Measurements from ENCODE around the gene GINM1.

The GINM1 gene, protein sequence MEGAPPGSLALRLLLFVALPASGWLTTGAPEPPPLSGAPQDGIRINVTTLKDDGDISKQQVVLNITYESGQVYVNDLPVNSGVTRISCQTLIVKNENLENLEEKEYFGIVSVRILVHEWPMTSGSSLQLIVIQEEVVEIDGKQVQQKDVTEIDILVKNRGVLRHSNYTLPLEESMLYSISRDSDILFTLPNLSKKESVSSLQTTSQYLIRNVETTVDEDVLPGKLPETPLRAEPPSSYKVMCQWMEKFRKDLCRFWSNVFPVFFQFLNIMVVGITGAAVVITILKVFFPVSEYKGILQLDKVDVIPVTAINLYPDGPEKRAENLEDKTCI

GRCh38 chr6:149565527-149566409 is at the start of gene GINM1:
GINM1 (plus strand) TSS chr6:149566375; CDS start chr6:149566415, 40 bp downstream.
- Mint-ChIP-seq H3K9me3 (no peaks in the 10 kb centered on the region), H3K36me3 (no peaks in the 10 kb centered on the region)

GRCh38 chr6:149529650-149530049 is 36.5 kb upstream of the GINM1 start:
- peaks cover 100% of the 10 kb centered on the region for H3K36me3 Mint-ChIP-seq
- no peak for ATAC-seq
- H3K9me3 Mint-ChIP-seq = no peaks in the 10 kb centered on the region
- H3K4me1 Mint-ChIP-seq = peaks cover 14% of the 10 kb centered on the region
- H3K27ac Mint-ChIP-seq = no peak overlapping the region
- H3K4me3 Mint-ChIP-seq = no peak overlapping the region
- no peak for DNase-seq (ENCODE audit: low spot score in 2 of 2)

More at GRCh38 chr6:149565527-149566409, at the start of gene GINM1:
- Mint-ChIP-seq H3K4me1 (peaks cover 8% of the 10 kb centered on the region), H3K27ac (peak within 1 kb of the TSS; percentile 87), H3K4me3 (peak within 1 kb of the TSS; percentile 89)
- ATAC-seq (peak; percentile 91), DNase-seq (ENCODE audit: low spot score in 2 of 2) (peak; percentile 96 to 98)

- Mint-ChIP-seq H3K4me3 (no peak overlapping the region), H3K4me1 (peaks cover 7% of the 10 kb centered on the region), H3K36me3 (peaks cover 100% of the 10 kb centered on the region), H3K27ac (no peak overlapping the region), H3K9me3 (no peaks in the 10 kb centered on the region)
- ATAC-seq (peak; percentile 63), DNase-seq (ENCODE audit: low spot score in 2 of 2) (no peak)
Observed at GRCh38 chr6:149534742-149535141, 31.4 kb upstream of the GINM1 start.

DNA sequence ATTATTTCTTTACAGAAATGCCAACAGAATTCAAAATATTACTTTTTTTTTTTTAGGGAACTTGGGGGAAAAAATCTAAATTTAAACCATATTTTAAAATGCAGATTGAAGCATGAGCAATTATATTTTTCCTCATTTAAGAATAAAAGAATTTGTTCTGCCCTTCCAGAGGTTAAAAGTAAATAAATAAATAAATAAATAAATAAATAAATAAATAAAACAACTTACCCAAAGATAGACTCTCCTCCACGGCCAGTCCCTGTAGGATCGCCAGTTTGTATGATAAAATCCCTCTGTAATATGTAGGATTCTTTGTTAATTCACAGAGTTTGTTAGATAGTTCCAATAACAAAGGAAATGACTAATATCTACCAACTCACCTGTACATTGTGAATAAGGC is 25.0 kb upstream of the GINM1 start:
- H3K4me1 Mint-ChIP-seq = peaks cover 28% of the 10 kb centered on the region
- no peak for DNase-seq (ENCODE audit: low spot score in 2 of 2)

DNA sequence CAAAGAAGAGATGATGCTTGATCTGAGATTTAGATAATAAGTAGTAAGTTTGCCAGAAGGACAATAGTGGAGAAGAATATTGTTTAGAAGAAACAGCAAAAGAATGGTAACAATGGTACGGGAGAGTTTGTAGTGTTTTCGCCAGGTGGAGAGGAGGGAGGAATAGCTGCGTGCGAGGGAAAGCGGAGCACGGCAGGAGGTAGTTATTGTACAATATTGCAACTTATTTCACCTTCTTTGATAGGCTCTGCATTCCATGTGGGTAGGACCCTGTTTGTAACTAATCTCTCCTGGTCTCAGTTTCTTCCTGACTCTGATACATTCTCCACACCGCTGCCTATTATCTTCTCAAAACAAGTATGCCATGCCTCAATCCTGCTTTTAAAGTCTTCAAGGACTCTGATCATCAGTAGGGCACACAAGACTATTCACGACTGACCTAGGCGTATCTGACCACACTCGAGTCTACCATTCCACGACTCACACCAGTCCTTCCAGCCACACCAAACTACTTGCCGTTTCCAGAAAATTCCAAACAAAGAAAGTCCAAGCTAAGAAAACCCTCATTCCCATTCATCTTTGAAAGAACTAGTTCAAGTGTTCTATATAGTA is 21.4 kb upstream of the GINM1 start:
- ATAC-seq (no peak), DNase-seq (ENCODE audit: low spot score in 2 of 2) (no peak)
- peaks cover 33% of the 10 kb centered on the region for H3K36me3 Mint-ChIP-seq
- peak overlapping the region; percentile 92 for H3K4me3 Mint-ChIP-seq
- H3K27ac Mint-ChIP-seq = peak overlapping the region; percentile 99
- H3K9me3 Mint-ChIP-seq = no peaks in the 10 kb centered on the region
- H3K4me1 Mint-ChIP-seq = peaks cover 36% of the 10 kb centered on the region

More for the DNA sequence above, 25.0 kb upstream of the GINM1 start:
- no peak for ATAC-seq
- peaks cover 66% of the 10 kb centered on the region for H3K36me3 Mint-ChIP-seq
- H3K27ac Mint-ChIP-seq = no peak overlapping the region
- no peaks in the 10 kb centered on the region for H3K9me3 Mint-ChIP-seq
- no peak overlapping the region for H3K4me3 Mint-ChIP-seq

- peak; percentile 18 to 74 for DNase-seq (ENCODE audit: low spot score in 2 of 2)
- peak overlapping the region; percentile 92 for H3K4me3 Mint-ChIP-seq
- H3K36me3 Mint-ChIP-seq = peaks cover 28% of the 10 kb centered on the region
- H3K9me3 Mint-ChIP-seq = no peaks in the 10 kb centered on the region
- H3K4me1 Mint-ChIP-seq = peaks cover 36% of the 10 kb centered on the region
- peak overlapping the region; percentile 99 for H3K27ac Mint-ChIP-seq
- ATAC-seq = peak; percentile 47
Observed at GRCh38 chr6:149545258-149545753, 20.9 kb upstream of the GINM1 start.

- H3K9me3 Mint-ChIP-seq = no peaks in the 10 kb centered on the region
- H3K4me1 Mint-ChIP-seq = peaks cover 36% of the 10 kb centered on the region
- ATAC-seq = peak; percentile 96
- DNase-seq (ENCODE audit: low spot score in 2 of 2) = peak; percentile 98
- peak within 1 kb of the TSS; percentile 99 for H3K27ac Mint-ChIP-seq
- H3K36me3 Mint-ChIP-seq = peaks cover 22% of the 10 kb centered on the region
- peak within 1 kb of the TSS; percentile 92 for H3K4me3 Mint-ChIP-seq
Observed at GRCh38 chr6:149545754-149546471, 20.3 kb upstream of the GINM1 start, which contains the start of gene PPIL4. PPIL4 (minus strand) TSS chr6:149546043; CDS start chr6:149546005, 38 bp downstream.

GRCh38 chr6:149551920-149552319 is 14.3 kb upstream of the GINM1 start:
- Mint-ChIP-seq H3K4me3 (no peak overlapping the region), H3K27ac (no peak overlapping the region), H3K36me3 (no peaks in the 10 kb centered on the region), H3K9me3 (no peaks in the 10 kb centered on the region), H3K4me1 (peaks cover 8% of the 10 kb centered on the region)
- DNase-seq (ENCODE audit: low spot score in 2 of 2) = no peak
- no peak for ATAC-seq

- H3K9me3 Mint-ChIP-seq = no peaks in the 10 kb centered on the region
- no peaks in the 10 kb centered on the region for H3K36me3 Mint-ChIP-seq
- H3K4me3 Mint-ChIP-seq = no peak overlapping the region
- H3K4me1 Mint-ChIP-seq = peaks cover 7% of the 10 kb centered on the region
- ATAC-seq (no peak), DNase-seq (ENCODE audit: low spot score in 2 of 2) (no peak)
- H3K27ac Mint-ChIP-seq = no peak overlapping the region
Observed at GRCh38 chr6:149558029-149558428, 8.1 kb upstream of the GINM1 start.

GRCh38 chr6:149559389-149559788 is 6.8 kb upstream of the GINM1 start:
- DNase-seq (ENCODE audit: low spot score in 2 of 2) = no peak
- no peaks in the 10 kb centered on the region for H3K36me3 Mint-ChIP-seq
- no peak overlapping the region for H3K4me3 Mint-ChIP-seq

DNA sequence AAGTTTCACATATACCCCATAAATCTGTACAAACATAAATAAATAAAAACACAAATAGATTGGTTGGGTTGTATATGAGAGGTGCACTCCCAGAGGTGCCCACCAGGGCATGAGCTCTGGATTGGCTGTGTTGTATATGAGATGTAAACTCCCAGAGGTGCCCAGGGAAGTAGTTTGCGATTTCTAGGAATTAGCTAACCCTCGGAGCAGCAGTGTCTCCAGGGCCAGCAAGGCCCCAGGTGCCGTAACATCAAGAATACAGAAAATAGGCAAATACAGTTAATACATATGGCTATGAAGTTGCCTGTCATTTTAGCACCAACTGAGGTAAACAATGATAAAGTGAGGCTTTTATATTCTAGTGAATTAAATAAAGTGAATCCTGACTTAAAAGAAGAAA is 5.4 kb upstream of the GINM1 start:
- Mint-ChIP-seq H3K36me3 (no peaks in the 10 kb centered on the region), H3K27ac (no peak overlapping the region), H3K9me3 (no peaks in the 10 kb centered on the region), H3K4me1 (peaks cover 7% of the 10 kb centered on the region), H3K4me3 (no peak overlapping the region)
- no peak for DNase-seq (ENCODE audit: low spot score in 2 of 2)
- ATAC-seq = peak; percentile 40

More at GRCh38 chr6:149559389-149559788, 6.8 kb upstream of the GINM1 start:
- no peak for ATAC-seq
- Mint-ChIP-seq H3K4me1 (peaks cover 7% of the 10 kb centered on the region), H3K27ac (no peak overlapping the region), H3K9me3 (no peaks in the 10 kb centered on the region)

- no peaks in the 10 kb centered on the region for H3K9me3 Mint-ChIP-seq
- DNase-seq (ENCODE audit: low spot score in 2 of 2) = peak in 1 of 2 donors; percentile 35
- no peak for ATAC-seq
- H3K27ac Mint-ChIP-seq = no peak overlapping the region
- no peaks in the 10 kb centered on the region for H3K36me3 Mint-ChIP-seq
- H3K4me3 Mint-ChIP-seq = no peak overlapping the region
- H3K4me1 Mint-ChIP-seq = peaks cover 8% of the 10 kb centered on the region
Observed at GRCh38 chr6:149563203-149563927, 2.8 kb upstream of the GINM1 start.

DNA sequence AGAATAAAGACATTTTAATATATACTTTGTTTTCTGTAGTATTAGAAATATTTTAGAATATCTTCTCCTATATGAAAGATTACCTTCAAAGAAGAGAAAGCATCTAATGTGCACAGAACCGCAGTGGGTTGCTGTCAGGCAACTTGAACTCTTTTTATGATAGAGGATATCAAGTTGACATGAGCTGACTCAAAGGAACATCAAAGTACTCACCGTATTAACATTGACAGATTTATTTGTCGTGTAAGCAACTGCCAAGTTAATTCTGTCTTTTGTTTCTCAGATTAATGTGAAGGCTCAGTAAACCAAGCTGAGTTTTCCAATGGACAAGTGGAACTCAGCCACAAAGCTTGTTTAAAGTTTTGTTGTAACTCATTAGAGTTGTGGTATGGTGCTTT is 2.2 kb upstream of the GINM1 start:
- no peak overlapping the region for H3K27ac Mint-ChIP-seq
- no peak overlapping the region for H3K4me3 Mint-ChIP-seq
- DNase-seq (ENCODE audit: low spot score in 2 of 2) (peak in 1 of 2 donors; percentile 32), ATAC-seq (no peak)
- peaks cover 8% of the 10 kb centered on the region for H3K4me1 Mint-ChIP-seq
- no peaks in the 10 kb centered on the region for H3K36me3 Mint-ChIP-seq
- no peaks in the 10 kb centered on the region for H3K9me3 Mint-ChIP-seq

All from stimulated activated effector memory CD8-positive, alpha-beta T cell treated with anti-CD3 and anti-CD28 coated beads, Interleukin-12 subunit alpha, Interleukin-12 subunit beta, amount 100 ng/mL, for 72 hours (primary cell).